NOMO-1 (cell line): ENCODE results near the gene INPP5A.
"Not testable (repeated sequence)": the region's sequence is repeated elsewhere in the genome, so short reads cannot be mapped to it uniquely, and the experiment has no call there.

Source experiments
- DNase-seq, 2 experiments: peaks; one replicate each; lab custom pipeline; 2025; ENCODE audit not compliant: unreplicated experiment in 2 of 2; lab: John Stamatoyannopoulos, UW

The INPP5A gene

DNA sequence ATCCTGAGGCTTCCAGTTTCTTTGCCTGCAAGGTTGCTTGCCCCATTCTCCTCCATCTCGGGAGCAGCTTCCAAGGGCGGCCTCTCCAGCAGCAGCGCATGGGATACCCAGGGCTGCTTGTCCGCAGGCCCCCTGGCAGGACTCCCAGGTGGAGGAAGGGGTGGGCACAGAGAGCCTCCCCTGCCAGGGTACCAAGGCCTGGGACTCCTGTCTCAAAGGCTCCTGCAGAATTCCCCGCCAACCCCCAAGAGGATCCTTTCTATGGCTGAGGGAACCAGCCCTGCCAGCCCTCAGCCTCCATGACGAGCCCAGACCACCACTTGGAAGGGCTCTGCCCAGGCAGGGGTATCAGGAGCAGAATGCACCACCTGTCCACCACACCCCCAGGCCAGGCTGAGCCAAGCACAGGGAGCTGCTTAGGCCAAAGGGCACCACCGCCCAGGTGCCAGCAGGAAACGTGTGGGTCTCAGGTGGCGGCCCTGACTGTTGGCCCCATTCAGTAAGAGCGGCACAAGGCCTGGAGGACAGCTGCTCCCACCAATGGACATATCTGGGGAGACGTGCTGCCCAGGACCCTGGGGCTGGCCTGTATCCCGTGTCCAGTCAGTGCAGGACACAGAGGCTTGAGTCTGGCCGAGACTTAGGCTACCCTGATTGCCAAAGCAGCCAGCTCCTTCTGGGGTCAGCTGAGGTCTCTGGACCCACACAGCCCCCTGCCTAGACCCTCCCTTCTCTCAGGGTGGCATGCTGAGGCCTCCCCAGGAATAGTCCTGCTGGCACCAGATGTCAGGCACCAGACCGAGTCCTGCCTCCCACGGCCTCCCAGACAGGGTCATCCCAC lies 33.8 kb upstream of the INPP5A start:
- DNase-seq, result no peak

DNA sequence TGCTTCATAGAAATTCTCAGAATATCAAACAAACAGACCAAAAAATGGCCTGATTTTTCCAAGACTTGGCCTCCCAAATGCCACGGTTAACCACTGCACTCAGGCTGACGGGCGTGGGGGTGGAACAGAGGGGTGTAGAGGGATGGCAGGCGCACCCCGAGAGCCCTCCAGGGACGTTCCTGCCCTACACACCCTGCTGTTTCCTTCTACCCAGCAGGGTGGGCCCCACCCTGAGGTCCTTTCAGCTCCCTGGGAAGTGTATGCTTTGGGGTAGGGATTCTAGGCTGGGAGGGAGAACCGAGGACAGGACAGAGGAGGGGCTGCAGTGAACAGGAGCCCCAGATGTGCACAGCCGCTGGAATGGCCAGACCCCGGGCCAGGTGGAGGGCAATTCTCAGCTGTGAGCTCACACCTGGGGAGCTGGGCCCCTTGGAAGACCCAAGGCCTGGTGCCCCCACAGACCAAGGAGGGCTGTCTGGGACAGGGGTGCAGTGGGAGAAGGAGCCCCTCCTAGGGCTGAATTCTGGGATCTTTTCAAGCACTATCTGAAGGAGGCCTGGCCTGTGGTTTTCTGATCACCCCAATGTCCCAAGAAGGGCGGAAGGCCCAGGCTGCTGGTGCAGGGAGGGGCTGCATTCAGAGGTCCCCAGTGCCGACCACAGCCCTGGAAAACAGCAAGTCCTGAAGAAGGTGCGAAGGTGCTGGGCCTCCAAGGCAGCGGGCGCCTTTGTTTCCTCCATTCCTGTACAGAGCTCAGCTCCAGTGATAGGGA lies 32.9 kb upstream of the INPP5A start:
- DNase-seq, result no peak

DNA sequence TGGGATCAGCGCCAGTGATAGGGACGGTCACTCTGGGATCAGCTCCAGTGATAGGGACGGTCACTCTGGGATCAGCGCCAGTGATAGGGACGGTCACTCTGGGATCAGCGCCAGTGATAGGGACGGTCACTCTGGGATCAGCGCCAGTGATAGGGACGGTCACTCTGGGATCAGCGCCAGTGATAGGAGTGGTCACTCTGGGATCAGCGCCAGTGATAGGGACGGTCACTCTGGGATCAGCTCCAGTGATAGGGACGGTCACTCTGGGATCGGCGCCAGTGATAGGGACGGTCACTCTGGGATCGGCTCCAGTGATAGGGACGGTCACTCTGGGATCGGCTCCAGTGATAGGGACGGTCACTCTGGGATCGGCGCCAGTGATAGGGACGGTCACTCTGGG lies 32.0 kb upstream of the INPP5A start:
- DNase-seq, result not testable (repeated sequence)

DNA sequence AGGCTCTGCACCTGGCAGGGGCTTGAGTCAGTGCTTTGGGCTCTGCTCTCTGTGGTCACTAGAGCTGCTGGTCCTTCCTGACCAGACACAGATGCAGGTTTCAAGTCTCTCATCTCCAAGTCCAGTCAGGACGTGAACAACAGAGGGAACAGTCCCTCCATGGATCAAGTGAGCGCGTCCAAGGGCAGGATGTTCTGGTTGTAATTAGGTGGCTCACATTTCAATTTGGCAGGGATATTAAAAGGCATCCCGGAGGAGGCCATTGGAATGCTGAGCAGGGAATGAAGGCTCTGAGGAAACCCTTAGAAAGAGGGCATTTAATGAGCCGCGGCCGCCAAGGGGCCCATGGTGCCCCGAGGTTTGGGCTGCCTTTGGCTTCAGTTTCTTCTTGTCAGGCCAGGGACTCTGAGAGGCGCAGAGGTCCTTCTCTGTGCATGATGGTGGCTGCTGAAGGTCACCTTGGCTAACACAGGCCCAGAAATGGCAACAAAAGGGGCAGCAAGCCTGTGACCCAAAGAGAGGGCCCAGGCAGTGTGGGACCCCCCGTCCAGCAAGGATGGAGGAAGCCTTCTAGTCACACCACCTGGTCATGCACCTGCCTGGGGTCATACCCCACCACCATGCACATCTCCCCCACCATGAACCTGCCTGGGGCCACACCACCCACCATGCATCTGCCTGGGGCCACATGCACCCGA lies 30.7 kb upstream of the INPP5A start:
- DNase-seq, result no peak

GRCh38 chr10:132507409-132507955 lies 30.1 kb upstream of the INPP5A start:
- no peak for DNase-seq

GRCh38 chr10:132507956-132508490 lies 29.6 kb upstream of the INPP5A start:
- DNase-seq, result no peak

- no peak for DNase-seq
Measured at GRCh38 chr10:132508581-132509443, 28.8 kb upstream of the INPP5A start.

DNA sequence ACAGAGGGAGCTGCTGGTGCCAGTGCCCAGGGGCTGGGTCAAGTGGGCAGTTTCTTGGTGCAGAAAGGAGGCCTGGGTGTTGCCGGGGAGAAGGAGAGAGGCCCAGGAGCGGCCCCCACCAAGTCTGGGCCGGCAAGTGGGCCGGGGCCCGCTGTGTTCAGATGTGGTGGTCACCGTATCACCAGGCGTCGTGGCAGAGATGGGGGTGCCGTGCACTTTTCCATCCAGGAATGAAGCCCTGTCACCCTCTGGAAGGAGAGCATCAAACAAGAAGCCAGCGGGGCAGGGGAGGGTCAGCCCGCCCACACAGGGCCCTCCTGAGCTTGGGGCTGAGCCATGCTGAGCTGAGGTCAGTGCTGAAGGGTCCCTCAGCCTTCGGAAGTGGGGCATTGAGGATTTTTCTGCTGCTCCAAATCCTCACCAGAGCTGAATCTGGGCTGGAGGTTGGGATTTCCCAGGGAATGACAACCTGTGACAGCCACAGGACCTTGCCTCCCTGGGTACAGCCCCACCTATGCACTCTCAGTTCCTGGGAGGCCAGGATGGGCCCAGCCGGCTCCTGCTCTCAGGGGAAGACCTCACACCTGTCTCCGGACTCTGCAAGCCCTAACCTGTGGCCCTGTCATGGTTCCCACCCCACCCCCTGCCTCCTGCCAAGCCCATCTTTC lies 27.9 kb upstream of the INPP5A start:
- DNase-seq, result no peak

- DNase-seq, result no peak
Measured at GRCh38 chr10:132510174-132510611, 27.4 kb upstream of the INPP5A start.

DNA sequence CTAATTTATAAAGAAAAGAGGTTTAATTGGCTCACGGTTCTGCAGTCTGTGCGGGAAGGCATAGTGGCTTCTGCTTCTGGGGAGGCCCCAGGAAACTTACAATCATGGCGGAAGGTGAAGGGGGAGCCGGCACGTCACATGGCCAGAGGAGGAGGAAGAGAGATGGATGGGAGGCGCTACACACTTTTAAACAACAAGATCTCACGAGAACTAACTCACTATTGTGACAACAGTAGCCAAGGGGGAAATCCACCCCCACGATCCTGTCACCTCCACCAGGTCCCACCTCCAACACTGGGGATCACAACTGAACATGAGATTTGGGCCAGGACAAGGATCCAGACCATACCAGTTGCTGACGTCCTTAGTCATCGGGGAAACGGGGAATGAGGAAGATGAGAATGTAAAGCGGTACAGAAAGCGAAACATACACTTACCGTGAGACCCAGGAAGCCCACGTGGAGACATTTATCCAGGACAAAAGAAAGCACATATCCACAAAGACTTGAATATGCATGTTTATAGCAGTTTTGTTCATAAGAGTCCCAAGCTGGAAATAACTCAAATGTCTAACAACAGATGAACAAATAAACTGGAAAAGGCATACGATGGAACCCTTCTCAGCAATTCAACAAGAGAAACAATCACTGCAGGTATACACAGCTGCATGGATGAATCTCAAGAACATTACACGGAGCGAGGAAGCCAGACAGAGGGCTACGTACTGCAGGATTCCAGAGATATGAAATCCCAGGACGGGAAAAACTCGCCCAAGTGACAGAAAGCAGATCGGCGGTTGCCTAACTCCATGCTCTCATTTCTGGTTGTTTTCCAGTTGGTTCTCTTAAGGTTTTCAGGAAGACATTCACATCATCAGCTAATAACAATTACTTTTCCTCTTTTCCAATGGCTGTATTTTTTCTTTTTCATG lies 26.2 kb upstream of the INPP5A start:
- DNase-seq, result peak; percentile 54 to 77

DNA sequence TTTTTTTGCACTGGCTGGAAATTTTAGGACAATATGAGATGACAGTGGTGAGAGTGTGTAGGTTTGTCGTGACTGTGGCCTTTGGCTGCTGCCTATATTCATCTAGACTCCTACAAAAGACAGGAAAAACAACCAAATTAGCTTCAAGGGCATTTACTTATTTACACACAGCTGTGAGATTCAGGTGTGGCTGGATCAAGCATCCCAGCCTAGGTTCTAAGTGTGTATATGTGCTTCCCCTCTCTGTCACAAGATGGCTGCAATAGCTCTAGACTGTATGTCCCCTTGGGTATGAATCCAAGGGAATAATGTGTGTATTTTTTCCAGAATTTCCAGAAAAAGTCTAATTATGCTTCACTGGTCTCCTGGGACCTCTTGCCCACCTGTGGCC lies 25.5 kb upstream of the INPP5A start:
- DNase-seq, result no peak

GRCh38 chr10:132512693-132513345 lies 24.8 kb upstream of the INPP5A start:
- DNase-seq, result no peak

- DNase-seq, result no peak
Measured at GRCh38 chr10:132514821-132515520, 22.6 kb upstream of the INPP5A start.

GRCh38 chr10:132515811-132516726 lies 21.5 kb upstream of the INPP5A start:
- no peak for DNase-seq

DNA sequence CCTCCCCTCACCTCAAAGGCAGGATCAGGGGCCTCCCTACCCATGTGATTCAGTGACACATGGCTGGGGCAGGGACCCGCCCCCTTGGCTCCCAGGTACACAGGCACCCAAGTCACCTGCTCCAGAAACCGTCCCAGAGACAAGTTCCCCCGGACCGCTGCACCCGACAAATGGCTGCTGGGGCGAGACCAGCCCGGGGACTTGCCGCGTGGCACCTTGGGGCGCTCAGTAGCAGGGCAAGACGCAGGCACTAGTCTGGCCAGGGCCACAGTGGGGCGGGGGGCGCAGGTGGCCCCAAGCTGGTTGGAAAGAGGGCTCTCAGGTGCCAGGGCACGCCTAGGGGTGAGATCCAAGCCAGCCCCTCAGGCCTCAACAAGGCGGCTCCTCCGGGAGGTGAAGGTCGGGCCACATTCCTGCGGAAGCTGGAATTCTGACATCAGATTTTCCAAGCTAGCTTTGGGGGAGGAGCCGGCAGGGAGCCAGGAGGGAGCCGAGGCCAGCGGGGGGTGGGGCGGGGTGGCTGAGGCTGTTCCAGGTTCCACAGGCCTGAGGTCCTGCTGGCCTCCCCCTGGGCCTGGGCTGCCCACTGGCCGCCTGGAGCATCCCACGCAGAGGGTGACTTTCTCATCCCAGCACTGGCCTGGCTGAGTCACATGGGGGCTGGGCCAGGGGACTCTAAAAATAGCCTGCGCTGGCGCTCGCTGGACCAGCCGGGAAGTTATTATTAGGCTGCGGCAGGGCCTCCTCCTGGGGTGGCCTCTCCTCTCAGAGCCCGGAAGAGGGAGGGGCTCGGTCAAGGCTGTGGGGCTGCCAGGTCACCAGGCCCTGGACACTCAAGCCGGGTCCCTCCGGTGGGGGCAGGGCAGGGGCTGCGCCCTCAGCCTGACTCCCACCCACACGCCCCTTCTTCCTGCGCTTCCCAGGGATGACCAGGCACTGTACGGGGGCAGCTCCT lies 20.5 kb upstream of the INPP5A start:
- DNase-seq, result peak; percentile 63 to 76
